Kidney epithelial cell (primary cell): Measurements from ENCODE around the gene STXBP5. TPM values are rescaled to one million over a fixed set of nuclear protein-coding genes. Genes with fewer than 3 reads are reported as not detected.

Source experiments
- DNase-seq: peaks from one replicate; pipeline ENCODE4 v3.0.0-alpha.2; 2010; ENCODE audit warnings: low read depth
- H3K27me3 ChIP-seq: 2 replicates; pipeline ENCODE4 v1.6.0; 2011; ENCODE audit warnings: low read length; ENCODE audit not compliant: control insufficient read depth, insufficient read depth
- H3K36me3 ChIP-seq: 2 replicates; pipeline ENCODE4 v1.5.1; 2011; ENCODE audit warnings: low read length; ENCODE audit not compliant: control insufficient read depth, insufficient read depth
- H3K4me3 ChIP-seq: 2 replicates; pipeline ENCODE4 v1.5.1; 2011; ENCODE audit warnings: low read depth, mild to moderate bottlenecking, control low read depth, low read length
- total RNA-seq: library from RNA; depleted of rRNA; stranded (reverse); fragments of >200 nt; gene quantifications from 2 replicates; pipeline ENCODE4 v1.2.3, GENCODE V29; 2015
- TF ChIP-seq, protein P1 (sequence below): IDR thresholded peaks from 2 replicates; pipeline ENCODE4 v1.5.1; 2011; ENCODE audit warnings: mild to moderate bottlenecking, moderate library complexity, low read length, control low read depth, inconsistent platforms; ENCODE audit not compliant: insufficient read depth, poor library complexity, severe bottlenecking

Gene STXBP5
- total RNA-seq, 1 donor from 2014 or later: 15.8 TPM

DNA sequence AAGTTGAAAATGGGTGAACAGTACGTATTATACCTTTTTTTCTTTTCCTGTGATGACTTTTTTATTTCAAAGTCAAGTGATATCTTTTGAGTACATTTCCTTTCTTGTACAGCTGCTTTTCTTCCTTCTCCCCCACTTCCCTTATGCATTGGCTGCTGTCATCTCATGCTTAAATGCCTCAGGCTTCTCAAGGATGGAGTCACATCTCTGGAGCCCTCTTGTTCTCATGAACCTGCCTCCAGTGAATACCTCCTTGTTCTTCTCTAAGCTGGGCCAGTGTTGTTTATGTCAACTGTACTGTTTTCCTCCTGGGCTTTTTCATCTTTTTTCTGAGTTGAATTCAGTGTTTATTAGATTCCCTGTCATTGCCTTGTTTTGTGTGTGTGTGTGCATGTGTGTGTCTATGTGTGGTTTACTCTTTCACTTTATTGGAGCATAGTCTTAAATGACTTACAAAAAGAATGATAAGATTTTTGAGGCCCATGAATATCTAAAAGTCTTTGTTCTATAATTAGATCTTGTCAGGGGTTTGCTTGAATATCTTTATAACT is 23.6 kb downstream of the STXBP5 start:
- H3K27me3 ChIP-seq: no peaks in the 10 kb centered on the region
- no peak for DNase-seq
- H3K36me3 ChIP-seq: no peaks in the 10 kb centered on the region
- TF ChIP-seq, protein P1, sequence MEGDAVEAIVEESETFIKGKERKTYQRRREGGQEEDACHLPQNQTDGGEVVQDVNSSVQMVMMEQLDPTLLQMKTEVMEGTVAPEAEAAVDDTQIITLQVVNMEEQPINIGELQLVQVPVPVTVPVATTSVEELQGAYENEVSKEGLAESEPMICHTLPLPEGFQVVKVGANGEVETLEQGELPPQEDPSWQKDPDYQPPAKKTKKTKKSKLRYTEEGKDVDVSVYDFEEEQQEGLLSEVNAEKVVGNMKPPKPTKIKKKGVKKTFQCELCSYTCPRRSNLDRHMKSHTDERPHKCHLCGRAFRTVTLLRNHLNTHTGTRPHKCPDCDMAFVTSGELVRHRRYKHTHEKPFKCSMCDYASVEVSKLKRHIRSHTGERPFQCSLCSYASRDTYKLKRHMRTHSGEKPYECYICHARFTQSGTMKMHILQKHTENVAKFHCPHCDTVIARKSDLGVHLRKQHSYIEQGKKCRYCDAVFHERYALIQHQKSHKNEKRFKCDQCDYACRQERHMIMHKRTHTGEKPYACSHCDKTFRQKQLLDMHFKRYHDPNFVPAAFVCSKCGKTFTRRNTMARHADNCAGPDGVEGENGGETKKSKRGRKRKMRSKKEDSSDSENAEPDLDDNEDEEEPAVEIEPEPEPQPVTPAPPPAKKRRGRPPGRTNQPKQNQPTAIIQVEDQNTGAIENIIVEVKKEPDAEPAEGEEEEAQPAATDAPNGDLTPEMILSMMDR: no peak
- H3K4me3 ChIP-seq: no peak overlapping the region

DNA sequence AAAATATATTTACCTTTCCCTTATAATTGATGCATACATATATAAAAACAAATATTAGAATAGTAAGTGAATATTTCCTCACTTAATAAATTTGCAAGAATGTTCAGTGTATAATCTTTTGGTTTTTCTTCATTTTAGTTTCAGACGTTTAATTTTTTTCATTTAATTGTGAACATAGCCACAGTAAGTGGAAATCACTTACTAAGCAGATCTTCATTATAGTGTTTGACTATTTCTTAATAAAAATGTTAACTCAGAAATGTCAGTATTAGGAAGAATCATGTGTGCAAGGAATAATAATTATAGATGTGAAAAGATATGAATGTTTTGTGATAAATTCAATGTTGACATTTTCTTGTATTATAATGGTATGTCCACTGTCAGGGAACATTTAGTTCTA is 27.4 kb downstream of the STXBP5 start:
- no peaks in the 10 kb centered on the region for H3K36me3 ChIP-seq
- no peak overlapping the region for H3K4me3 ChIP-seq
- DNase-seq: no peak
- TF ChIP-seq, protein P1: no peak
- no peaks in the 10 kb centered on the region for H3K27me3 ChIP-seq

DNA sequence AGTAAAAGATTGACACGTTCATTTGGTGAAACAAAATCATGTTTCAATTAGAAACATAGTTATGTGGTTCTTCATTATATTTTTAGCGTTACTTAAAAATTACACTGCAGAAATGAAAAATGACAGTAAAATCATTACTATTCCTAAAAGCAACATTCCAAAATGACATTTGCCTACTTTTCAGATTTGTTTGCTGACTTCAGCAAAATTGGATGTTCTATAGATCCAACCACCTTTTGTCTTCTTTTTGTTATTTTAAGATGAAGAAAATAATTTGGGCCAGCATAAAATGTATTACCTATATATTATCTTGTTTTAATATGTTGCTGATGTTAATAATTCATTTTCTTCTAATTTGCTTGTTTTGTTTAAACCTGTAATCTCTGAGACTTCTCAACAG is 30.5 kb downstream of the STXBP5 start:
- Histone ChIP-seq H3K4me3 (no peak overlapping the region), H3K27me3 (no peaks in the 10 kb centered on the region), H3K36me3 (no peaks in the 10 kb centered on the region)
- TF ChIP-seq, protein P1: no peak
- no peak for DNase-seq

DNA sequence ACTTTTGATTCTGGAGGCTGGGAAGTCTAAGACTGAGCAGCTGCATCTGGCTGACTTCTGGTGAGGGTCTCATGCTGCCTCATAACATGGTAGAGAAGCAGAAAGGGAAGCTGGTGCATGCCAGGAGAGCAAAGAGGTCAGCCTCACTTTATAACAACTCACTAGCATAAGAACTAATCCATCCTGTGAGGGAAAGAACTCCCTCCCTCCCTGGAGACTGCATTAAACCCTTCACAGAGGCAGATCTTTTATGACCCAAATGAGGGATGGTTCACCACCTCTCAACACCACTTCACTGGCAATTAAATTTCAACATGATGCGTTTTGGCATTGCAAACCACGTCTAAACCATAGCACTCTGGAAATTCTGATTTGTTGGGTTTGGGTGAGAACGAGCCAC is 33.9 kb downstream of the STXBP5 start:
- Histone ChIP-seq H3K36me3 (no peaks in the 10 kb centered on the region), H3K27me3 (no peaks in the 10 kb centered on the region), H3K4me3 (no peak overlapping the region)
- DNase-seq: no peak
- TF ChIP-seq, protein P1: no peak

DNA sequence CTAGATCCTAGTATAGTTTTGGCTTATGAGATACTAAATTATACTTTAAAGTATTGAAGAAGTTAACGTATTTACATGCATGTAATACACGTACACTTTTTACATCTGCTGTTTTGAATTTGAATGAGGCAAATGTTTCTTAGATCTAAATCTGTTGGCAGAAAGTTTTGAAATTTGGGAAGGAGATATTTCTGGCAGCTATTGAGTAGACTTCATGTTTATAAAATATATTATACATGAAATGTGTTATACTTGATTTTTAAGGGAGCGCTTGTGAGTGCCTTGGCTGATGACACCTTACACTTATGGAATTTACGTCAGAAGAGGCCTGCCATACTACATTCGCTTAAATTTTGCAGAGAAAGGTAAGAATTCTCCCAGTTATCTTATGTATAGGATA is 34.7 kb downstream of the STXBP5 start:
- H3K27me3 ChIP-seq: no peaks in the 10 kb centered on the region
- no peaks in the 10 kb centered on the region for H3K36me3 ChIP-seq
- DNase-seq: no peak
- TF ChIP-seq, protein P1: no peak
- H3K4me3 ChIP-seq: no peak overlapping the region

DNA sequence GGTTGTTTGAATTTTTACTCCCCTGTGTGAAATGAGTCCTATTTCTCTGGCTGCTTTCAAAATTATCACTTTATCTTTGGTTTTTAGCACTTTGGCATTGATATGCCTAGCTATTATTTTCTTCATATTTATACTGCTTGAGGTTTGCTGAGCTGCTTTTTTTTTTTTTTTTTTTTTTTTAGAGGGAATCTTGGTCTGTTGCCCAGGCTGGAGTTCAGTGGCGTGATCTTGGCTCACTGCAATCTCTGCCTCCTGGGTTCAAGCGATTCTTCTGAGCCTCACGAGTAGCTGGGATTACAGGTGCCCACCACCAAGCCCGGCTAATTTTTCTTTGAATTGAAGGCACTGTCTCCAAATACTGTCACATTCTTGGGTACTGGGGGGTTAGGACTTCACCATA is 40.6 kb downstream of the STXBP5 start:
- Histone ChIP-seq H3K4me3 (no peak overlapping the region), H3K36me3 (no peaks in the 10 kb centered on the region), H3K27me3 (no peaks in the 10 kb centered on the region)
- TF ChIP-seq, protein P1: no peak
- no peak for DNase-seq
